ENCODE data around the gene FBXW11.

GRCh38 chr5:171848006-171848405 is 158.4 kb downstream of the FBXW11 start:
- TF ChIP-seq POLR2A (IDR thresholded peaks at IDR 0.05) (no peak), CTCF (IDR thresholded peaks at IDR 0.05) (no peak)

All from heart left ventricle (tissue), 13 donors.